GM10266 (cell line): ENCODE results near the gene RAMACL.

Experiments used
- DNase-seq: peaks from one replicate; pipeline ENCODE4 v3.0.0; 2012; ENCODE audit errors: extremely low spot score
- CTCF ChIP-seq: IDR thresholded peaks from 2 replicates; pipeline ENCODE4 v1.5.1; 2012; ENCODE audit warnings: mild to moderate bottlenecking, low read depth; ENCODE audit not compliant: control insufficient read depth, insufficient read depth; ENCODE audit errors: missing control alignments

Gene RAMACL

DNA sequence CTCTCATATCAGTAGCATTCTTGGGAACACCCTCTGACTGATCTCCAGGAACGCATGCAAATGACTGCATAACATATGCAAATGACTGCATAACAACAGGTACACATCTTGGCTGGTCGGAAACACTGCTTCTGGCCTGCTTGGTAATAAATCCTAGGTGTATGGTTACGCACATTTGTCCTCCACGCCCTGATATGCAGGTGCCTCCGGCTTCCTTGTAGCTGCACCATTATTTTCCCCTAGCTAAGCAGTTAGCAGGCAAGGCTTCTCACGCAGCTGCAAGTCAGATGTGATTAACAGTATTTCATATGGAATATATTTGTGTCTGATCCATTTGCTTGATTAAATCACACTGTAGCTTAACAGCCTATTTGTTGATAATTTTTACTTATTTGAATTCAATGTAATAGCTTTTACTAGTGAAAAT is 34.6 kb upstream of the RAMACL start:
- TF ChIP-seq CTCF = no peak
- DNase-seq = no peak

- no peak for TF ChIP-seq CTCF
- DNase-seq = no peak
Measured at GRCh38 chr6:166620478-166621113, 34.1 kb upstream of the RAMACL start.

DNA sequence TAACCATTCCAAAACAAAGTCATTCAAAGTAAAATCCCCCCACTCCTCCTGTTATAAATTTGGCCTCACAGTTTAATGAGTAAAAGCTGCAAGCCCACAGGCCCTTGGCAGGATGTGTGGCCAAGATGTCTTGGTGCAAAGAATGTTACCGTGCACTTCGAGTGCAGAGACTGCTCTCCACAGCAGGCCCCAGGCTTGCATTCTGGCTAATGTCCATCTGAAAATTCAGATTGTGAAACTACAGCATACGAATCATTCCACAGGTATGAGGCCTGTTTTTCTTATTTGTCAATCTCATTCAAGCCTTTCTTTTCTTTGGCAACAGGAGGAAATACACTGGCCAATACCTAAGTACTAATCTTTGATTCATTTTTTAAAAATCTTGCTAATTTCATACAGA is 33.4 kb upstream of the RAMACL start:
- TF ChIP-seq CTCF = no peak
- no peak for DNase-seq

GRCh38 chr6:166618866-166619761 is 32.6 kb upstream of the RAMACL start:
- no peak for TF ChIP-seq CTCF
- no peak for DNase-seq

DNA sequence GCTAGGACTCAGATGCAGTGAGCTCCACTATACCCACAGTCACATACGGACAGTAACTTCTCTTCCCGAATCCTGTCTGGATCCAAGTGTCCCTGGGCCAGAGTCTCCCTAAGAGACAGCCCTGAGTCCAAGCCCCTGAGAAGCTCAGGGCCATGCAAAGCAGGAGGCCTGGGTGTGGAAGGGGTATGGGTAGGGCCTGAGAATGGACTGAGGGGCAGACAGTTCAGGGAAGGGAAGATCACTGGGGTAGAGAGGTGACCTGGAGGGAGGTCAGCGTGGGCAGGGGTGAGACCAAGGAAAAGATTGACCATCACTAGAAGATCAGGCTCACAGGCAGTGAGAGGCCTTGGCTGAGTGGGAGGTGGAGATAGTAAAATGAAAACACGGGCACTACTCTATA is 31.8 kb upstream of the RAMACL start:
- TF ChIP-seq CTCF = no peak
- DNase-seq = no peak

- DNase-seq = no peak
- TF ChIP-seq CTCF = no peak
Measured at GRCh38 chr6:166617359-166617758, 30.9 kb upstream of the RAMACL start.
